ENCODE data around the gene HIPK2. TPM values are rescaled to one million over a fixed set of nuclear protein-coding genes. Genes with fewer than 3 reads are reported as not detected.
A peak's percentile ranks its signal among the peaks of the same experiment; 100 is the strongest.

Gene HIPK2
- polyA plus RNA-seq, 2 of the 4 experiments (the other 2 are of a cell fraction): 11.3 to 12.1 TPM

GRCh38 chr7:139709485-139709884 is 68.3 kb downstream of the HIPK2 start (continued):
- TF ChIP-seq FOSL2 (IDR thresholded peaks at IDR 0.05) (no peak), FOSL2 (CRISPR knock-in tag; IDR thresholded peaks at IDR 0.05) (no peak), TFCP2L1 (CRISPR knock-in tag; IDR thresholded peaks at IDR 0.05) (no peak), JUNB (IDR thresholded peaks at IDR 0.05) (no peak), HES2 (IDR thresholded peaks at IDR 0.05) (no peak), JUN (IDR thresholded peaks at IDR 0.05) (no peak)

GRCh38 chr7:139708541-139708940 is 69.3 kb downstream of the HIPK2 start:
- Histone ChIP-seq H3K27ac (no peak overlapping the region), H3K4me3 (no peak overlapping the region), H3K4me1 (peaks cover 7% of the 10 kb centered on the region; the same call in 2 of the 3 replicates), H3K4me2 (no peak overlapping the region), H3K9me3 (no peaks in the 10 kb centered on the region)
- ATAC-seq: no peak
- 92% methylated on average over 6 of the region's 6 CpGs for WGBS (ENCODE audit: missing lambda C conversion rate)
- TF ChIP-seq, protein P1, sequence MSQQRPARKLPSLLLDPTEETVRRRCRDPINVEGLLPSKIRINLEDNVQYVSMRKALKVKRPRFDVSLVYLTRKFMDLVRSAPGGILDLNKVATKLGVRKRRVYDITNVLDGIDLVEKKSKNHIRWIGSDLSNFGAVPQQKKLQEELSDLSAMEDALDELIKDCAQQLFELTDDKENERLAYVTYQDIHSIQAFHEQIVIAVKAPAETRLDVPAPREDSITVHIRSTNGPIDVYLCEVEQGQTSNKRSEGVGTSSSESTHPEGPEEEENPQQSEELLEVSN (IDR thresholded peaks at IDR 0.05; ENCODE audit: borderline replicate concordance, low read depth): no peak
- ChIA-PET CTCF (interaction anchor here (1.0 to 2.6 kb wide), 4 partner anchors 14 to 64 kb away, joined by 3 to 7 read pairs (median 4); no protein-coding TSS in a partner anchor), POLR2A (no interaction called here)
- FAIRE-seq: no peak
- DNase-seq (ENCODE audit: low read depth in 1 of 2, low spot score in 1 of 2): no peak

DNA sequence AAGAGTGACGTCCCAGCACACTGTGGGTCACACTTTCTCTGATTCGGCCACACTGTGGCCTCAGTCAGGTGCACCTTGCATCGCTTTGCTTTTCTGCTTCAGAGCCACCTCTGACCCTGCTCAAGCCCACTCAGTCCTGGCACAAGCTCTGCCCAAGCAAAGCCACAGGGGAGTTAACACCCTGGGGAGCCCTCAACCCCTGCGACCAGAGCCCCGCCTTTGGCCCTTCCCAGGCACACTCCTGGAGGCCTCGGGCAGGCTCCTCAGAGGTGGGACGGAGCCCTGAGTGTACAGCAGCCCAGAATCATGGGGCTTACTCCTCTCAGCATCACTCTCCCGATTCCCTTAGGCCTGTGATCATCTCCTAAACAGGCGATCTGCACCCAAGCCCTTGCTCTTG is 71.0 kb downstream of the HIPK2 start:
- POLR2A ChIA-PET: no interaction called here
- CTCF ChIA-PET: no interaction called here
- TF ChIP-seq NPAS2 (CRISPR knock-in tag; IDR thresholded peaks at IDR 0.05; ENCODE audit: borderline replicate concordance) (no peak), HOXB13 (CRISPR knock-in tag; IDR thresholded peaks at IDR 0.05; ENCODE audit: low read depth) (no peak), GATA3 (IDR thresholded peaks at IDR 0.05; ENCODE audit: borderline replicate concordance) (no peak), BHLHE40 (IDR thresholded peaks at IDR 0.05; ENCODE audit: low read depth, low read length) (no peak)
- H3K4me1 ChIP-seq: peaks cover 16% of the 10 kb centered on the region; the same call in 2 of the 3 replicates
- H3K27ac ChIP-seq: peak overlapping the region in 1 of 2 experiments; percentile 32; a peak in 1 of 6 replicates
- no peak for FAIRE-seq
- no peak overlapping the region for H3K4me2 ChIP-seq
- H3K4me3 ChIP-seq: no peak overlapping the region
- DNase-seq (ENCODE audit: low read depth in 1 of 2, low spot score in 1 of 2): no peak
- 90% methylated on average over 7 of the region's 9 CpGs for WGBS (ENCODE audit: missing lambda C conversion rate)
- no peak for ATAC-seq
- H3K9me3 ChIP-seq: no peaks in the 10 kb centered on the region

GRCh38 chr7:139704308-139704879 is 73.4 kb downstream of the HIPK2 start:
- WGBS (ENCODE audit: missing lambda C conversion rate): 95% methylated on average over 7 of the region's 8 CpGs
- FAIRE-seq (no peak), ATAC-seq (no peak), DNase-seq (ENCODE audit: low read depth in 1 of 2, low spot score in 1 of 2) (no peak)
- TF ChIP-seq KDM1A (IDR thresholded peaks at IDR 0.05; ENCODE audit: low read depth) (no peak), HOXB5 (CRISPR knock-in tag; IDR thresholded peaks at IDR 0.05) (no peak), CBX2 (IDR thresholded peaks at IDR 0.05; ENCODE audit: borderline replicate concordance, low read depth) (no peak), FOSB (CRISPR knock-in tag; IDR thresholded peaks at IDR 0.05) (no peak), HEYL (CRISPR knock-in tag; IDR thresholded peaks at IDR 0.05) (no peak), TP53 (CRISPR knock-in tag; IDR thresholded peaks at IDR 0.05) (no peak), EHF (CRISPR knock-in tag; IDR thresholded peaks at IDR 0.05) (no peak), PHF8 (IDR thresholded peaks at IDR 0.05; ENCODE audit: borderline replicate concordance, low read depth) (no peak), NR3C1 (IDR thresholded peaks at IDR 0.05) (no peak), CBX8 (IDR thresholded peaks at IDR 0.05) (no peak), POLR2AphosphoS2 (conservative IDR thresholded peaks at IDR 0.05; ENCODE audit: low read length) (no peak), CHD4 (IDR thresholded peaks at IDR 0.05; ENCODE audit: borderline replicate concordance) (no peak), HDAC2 (IDR thresholded peaks at IDR 0.05) (no peak), CEBPB (IDR thresholded peaks at IDR 0.05) (no peak), RNF2 (IDR thresholded peaks at IDR 0.05; ENCODE audit: borderline replicate concordance, low read depth) (no peak), HES2 (IDR thresholded peaks at IDR 0.05) (no peak), ZNF302 (CRISPR knock-in tag; IDR thresholded peaks at IDR 0.05) (no peak), SREBF2 (IDR thresholded peaks at IDR 0.05) (no peak)
- TF ChIP-seq, protein P2, sequence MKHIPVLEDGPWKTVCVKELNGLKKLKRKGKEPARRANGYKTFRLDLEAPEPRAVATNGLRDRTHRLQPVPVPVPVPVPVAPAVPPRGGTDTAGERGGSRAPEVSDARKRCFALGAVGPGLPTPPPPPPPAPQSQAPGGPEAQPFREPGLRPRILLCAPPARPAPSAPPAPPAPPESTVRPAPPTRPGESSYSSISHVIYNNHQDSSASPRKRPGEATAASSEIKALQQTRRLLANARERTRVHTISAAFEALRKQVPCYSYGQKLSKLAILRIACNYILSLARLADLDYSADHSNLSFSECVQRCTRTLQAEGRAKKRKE (CRISPR knock-in tag; IDR thresholded peaks at IDR 0.05; ENCODE audit: low read depth): no peak
- peaks cover 16% of the 10 kb centered on the region; the same call in 2 of the 3 replicates for H3K4me1 ChIP-seq
- ChIA-PET CTCF (no interaction called here), POLR2A (no interaction called here)
- peak overlapping the region in 1 of 2 experiments; percentile 48; a peak in 1 of 6 replicates for H3K27ac ChIP-seq
- no peak overlapping the region for H3K4me3 ChIP-seq
- no peak overlapping the region for H3K4me2 ChIP-seq
- no peaks in the 10 kb centered on the region for H3K9me3 ChIP-seq

Data from A549 (cell line).